Left ventricle myocardium inferior (tissue), 1 donor: ENCODE data around the gene PRXL2A. TPM values are rescaled to one million over a fixed set of nuclear protein-coding genes. Genes with fewer than 3 reads are reported as not detected.
A peak's percentile ranks its signal among the peaks of the same experiment; 100 is the strongest.

ENCODE experiments used
- DNase-seq: peaks from one replicate; pipeline ENCODE4 v3.0.0-alpha.2; 2020
- H3K27ac ChIP-seq: fragments of 200-600 bp; replicated peaks from 2 replicates; pipeline ENCODE4 v1.8.0; 2021
- H3K27me3 ChIP-seq: fragments of 200-600 bp; 2 replicates; pipeline ENCODE4 v1.8.0; 2021; ENCODE audit warnings: low read depth
- H3K36me3 ChIP-seq: fragments of 200-600 bp; 2 replicates; pipeline ENCODE4 v1.8.0; 2021
- H3K4me1 ChIP-seq: fragments of 200-600 bp; 2 replicates; pipeline ENCODE4 v1.8.0; 2021
- H3K4me3 ChIP-seq: fragments of 200-600 bp; 2 replicates; pipeline ENCODE4 v1.8.0; 2021; ENCODE audit warnings: mild to moderate bottlenecking, moderate library complexity
- H3K9me3 ChIP-seq: fragments of 200-600 bp; replicated peaks from 2 replicates; pipeline ENCODE4 v1.8.0; 2021
- intact Hi-C: fragments of 100-400 bp; cut with micrococcal nuclease; formaldehyde crosslinking; loops from one replicate; pipeline ENCODE4 v1.11.0; 2022
- total RNA-seq: library from RNA; stranded (reverse); fragmentation: NEBNext Ultra II Directional; extraction: Animal tissue kit (Norgen Biotek cat#: 25700); gene quantifications from one replicate; pipeline ENCODE4 v1.2.1, GENCODE V29; 2021
- TF ChIP-seq, protein P1 (sequence below): fragments of 200-600 bp; IDR thresholded peaks from 2 replicates; pipeline ENCODE4 v1.8.0; 2021; ENCODE audit warnings: antibody characterized with exemption, mild to moderate bottlenecking, borderline replicate concordance
- donor health status: DM: no; HTN: yes; CAD: no; lungs with severe emphysema.

Gene PRXL2A
- total RNA-seq, 1 donor from 2014 or later = 101 TPM

DNA sequence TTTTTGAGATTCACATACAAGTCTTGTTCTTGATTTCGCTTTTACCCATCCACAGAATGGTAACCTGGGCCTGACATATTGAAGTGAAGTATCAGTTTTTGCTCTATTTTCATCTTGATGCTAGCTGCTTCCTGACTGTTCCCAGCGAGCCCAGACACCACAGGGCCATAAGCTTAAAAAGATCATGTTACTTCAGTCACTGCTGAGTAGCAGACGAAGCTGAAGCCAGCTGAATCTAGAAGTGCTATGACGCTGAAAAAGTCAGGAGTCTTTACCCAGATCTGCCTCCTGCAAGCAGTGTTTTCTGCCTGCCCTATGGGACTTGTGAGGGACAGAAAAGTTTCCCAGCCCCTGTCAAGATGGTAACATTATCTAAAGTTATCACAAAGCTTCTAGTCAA is 2.7 kb upstream of the PRXL2A start:
- TF ChIP-seq, protein P1, sequence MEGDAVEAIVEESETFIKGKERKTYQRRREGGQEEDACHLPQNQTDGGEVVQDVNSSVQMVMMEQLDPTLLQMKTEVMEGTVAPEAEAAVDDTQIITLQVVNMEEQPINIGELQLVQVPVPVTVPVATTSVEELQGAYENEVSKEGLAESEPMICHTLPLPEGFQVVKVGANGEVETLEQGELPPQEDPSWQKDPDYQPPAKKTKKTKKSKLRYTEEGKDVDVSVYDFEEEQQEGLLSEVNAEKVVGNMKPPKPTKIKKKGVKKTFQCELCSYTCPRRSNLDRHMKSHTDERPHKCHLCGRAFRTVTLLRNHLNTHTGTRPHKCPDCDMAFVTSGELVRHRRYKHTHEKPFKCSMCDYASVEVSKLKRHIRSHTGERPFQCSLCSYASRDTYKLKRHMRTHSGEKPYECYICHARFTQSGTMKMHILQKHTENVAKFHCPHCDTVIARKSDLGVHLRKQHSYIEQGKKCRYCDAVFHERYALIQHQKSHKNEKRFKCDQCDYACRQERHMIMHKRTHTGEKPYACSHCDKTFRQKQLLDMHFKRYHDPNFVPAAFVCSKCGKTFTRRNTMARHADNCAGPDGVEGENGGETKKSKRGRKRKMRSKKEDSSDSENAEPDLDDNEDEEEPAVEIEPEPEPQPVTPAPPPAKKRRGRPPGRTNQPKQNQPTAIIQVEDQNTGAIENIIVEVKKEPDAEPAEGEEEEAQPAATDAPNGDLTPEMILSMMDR = no peak
- peak overlapping the region; percentile 96 for H3K27ac ChIP-seq
- H3K9me3 ChIP-seq = no peaks in the 10 kb centered on the region
- no peak for DNase-seq
- intact Hi-C loops = no loop called here
- no peaks in the 10 kb centered on the region for H3K36me3 ChIP-seq
- H3K27me3 ChIP-seq = no peaks in the 10 kb centered on the region
- no peak overlapping the region for H3K4me3 ChIP-seq
- peaks cover 36% of the 10 kb centered on the region for H3K4me1 ChIP-seq

DNA sequence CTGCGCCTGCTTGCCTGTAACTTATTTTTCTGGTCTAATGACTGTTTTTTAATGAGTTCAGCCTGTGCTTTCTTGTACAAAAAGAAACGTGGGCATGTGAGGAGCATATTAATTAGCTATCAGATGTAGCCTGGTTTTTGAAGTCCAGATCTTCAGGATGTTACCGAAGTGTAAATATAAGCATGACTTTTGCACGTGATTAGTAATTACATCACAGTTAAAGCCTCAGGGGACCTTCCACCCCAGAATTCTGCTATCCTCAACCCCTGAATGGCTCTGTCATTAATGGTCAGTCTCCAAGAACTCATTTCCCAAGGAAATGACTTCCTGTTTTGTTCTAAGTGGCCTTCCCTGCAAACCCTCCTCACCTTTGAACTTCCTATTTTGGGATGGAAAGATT is 2.1 kb upstream of the PRXL2A start:
- Histone ChIP-seq H3K9me3 (no peaks in the 10 kb centered on the region), H3K36me3 (no peaks in the 10 kb centered on the region), H3K27me3 (no peaks in the 10 kb centered on the region), H3K4me3 (no peak overlapping the region), H3K27ac (peak overlapping the region; percentile 96), H3K4me1 (peaks cover 42% of the 10 kb centered on the region)
- intact Hi-C loops = no loop called here
- DNase-seq = no peak
- TF ChIP-seq, protein P1 = no peak

DNA sequence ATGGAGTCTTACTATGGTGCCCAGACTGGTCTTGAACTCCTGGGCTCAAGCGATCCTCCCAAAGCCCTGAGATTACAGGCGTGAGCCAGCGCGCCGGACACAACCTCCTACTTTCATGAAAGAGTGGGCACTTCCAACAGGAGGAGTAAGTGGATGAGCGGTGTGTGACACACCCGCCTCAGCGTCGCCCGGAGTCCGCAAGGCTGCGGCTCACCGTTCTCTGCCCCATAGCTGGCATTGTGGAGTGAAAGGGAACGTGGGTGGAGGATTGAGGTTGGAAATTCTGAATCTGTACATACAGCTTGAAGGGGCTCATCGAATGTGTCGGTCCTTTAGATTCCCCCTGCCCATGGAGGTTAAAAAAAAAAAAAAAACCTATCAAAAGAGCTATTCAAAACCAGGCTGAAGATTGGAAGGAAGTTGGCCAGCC is 524 bp upstream of the PRXL2A start:
- Histone ChIP-seq H3K4me1 (peaks cover 58% of the 10 kb centered on the region), H3K9me3 (no peaks in the 10 kb centered on the region), H3K27me3 (no peaks in the 10 kb centered on the region), H3K27ac (peak overlapping the region; percentile 96), H3K4me3 (peak overlapping the region; percentile 95), H3K36me3 (no peaks in the 10 kb centered on the region)
- intact Hi-C loops = no loop called here
- no peak for DNase-seq
- TF ChIP-seq, protein P1 = no peak

DNA sequence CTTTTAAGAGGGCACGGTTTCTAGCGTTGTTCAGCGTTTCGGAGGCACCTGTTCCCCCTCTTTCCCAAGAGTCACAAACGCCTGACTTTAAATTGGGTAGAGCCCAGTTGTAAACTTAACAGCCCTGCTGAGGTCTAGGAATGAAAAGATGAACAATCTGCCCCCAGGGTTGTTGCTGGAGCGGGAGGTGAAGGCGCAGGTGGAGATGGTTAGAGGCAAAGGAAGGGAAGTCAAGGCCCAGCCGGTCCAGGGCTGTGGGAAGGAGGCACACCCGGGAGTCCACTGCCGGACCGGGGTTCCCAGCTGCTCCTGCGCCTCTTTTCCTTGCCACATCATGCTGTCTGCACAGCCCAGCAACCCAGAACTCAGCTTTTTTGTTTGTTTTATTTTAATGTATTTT is 770 bp downstream of the PRXL2A start:
- H3K27me3 ChIP-seq = no peaks in the 10 kb centered on the region
- intact Hi-C loops = no loop called here
- DNase-seq = no peak
- no peaks in the 10 kb centered on the region for H3K9me3 ChIP-seq
- H3K27ac ChIP-seq = peak overlapping the region; percentile 96
- TF ChIP-seq, protein P1 = no peak
- peaks cover 71% of the 10 kb centered on the region for H3K4me1 ChIP-seq
- H3K4me3 ChIP-seq = peak overlapping the region; percentile 95
- no peaks in the 10 kb centered on the region for H3K36me3 ChIP-seq

DNA sequence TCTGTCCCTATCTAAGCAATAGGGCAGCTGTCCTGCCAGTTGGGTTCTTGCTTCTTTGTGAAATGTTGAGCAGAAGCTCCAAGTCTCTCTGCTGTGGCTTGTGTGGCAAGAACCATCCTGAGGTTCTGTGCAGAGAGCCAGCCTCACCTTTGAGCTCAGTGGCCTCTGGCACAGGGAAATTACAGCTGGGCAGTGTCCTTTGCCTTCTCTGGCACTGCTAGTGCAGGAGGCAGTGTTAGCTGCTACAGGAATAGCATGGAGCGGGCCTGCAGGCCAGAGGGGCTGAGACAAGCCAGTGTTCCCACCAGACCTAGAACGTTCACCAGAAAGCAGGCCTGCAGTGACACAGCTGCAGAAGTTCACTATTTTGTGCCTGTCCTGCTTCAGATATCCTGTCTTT is 1.8 kb downstream of the PRXL2A start:
- Histone ChIP-seq H3K27me3 (no peaks in the 10 kb centered on the region), H3K4me1 (peaks cover 81% of the 10 kb centered on the region), H3K36me3 (no peaks in the 10 kb centered on the region), H3K27ac (peak overlapping the region; percentile 96), H3K9me3 (no peaks in the 10 kb centered on the region), H3K4me3 (peak overlapping the region; percentile 95)
- intact Hi-C loops = no loop called here
- TF ChIP-seq, protein P1 = no peak
- DNase-seq = no peak
